Activated naive CD4-positive, alpha-beta T cell treated with Interleukin-2 at 50 U/mL for 16 hours (primary cell): Measurements from ENCODE around the gene PAK6.

Source experiments
- DNase-seq: peaks from one replicate; pipeline ENCODE4 v3.0.0-alpha.2; 2020

Gene PAK6

GRCh38 chr15:40293905-40294895 lies 55.3 kb downstream of the PAK6 start:
- no peak for DNase-seq

DNA sequence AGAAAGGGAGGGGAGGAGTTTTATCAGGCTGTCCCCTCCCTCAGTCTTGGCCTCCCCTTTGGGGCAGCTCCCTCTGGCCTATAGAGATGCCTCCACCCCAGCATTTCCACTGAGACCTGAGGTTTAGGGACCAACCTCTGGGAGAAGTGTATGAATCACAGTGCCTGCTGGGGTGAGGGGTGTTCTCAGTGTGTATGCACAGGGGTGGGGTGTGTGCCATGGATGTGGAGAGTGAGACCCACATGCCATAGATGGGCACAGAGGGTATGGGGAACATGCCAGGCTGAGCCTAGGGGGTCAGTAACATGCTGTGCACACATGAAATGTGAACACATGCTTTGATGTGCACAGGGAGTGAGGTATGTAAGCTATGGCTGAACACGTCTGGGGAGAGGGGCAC lies 56.4 kb downstream of the PAK6 start:
- no peak for DNase-seq

DNA sequence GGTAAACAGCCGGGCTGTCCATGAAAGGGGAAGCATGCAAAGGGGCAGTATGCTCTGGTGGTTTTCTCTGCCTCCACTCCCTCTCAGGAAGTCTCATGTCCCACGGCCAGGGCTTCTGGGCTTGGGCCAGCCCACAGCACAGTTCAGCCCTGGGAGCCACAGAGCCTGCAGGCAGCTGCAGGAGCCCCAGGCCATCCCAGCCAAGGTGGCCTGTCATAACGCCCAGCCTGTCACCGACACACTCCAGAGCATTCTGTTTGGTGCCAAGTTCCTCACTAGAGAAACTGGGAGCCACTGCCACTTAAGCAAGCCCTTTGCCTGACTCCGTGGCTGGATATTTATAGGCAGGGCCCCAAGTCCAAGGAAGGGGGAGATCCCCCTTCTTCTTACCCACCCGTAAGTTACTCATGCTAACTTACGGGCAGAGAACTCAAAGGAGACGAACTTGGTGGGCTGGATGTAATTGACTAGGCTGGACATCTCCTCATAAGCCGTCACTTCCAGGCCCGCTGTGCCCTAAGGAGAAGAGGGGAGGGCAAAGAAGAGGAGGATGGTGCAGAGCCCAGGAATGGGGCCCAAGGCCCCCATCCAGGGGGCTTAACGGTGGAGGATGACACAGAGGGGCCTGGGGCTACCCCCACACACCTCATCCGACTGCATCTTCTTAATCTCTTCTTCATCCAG lies 57.2 kb downstream of the PAK6 start:
- DNase-seq, result no peak

DNA sequence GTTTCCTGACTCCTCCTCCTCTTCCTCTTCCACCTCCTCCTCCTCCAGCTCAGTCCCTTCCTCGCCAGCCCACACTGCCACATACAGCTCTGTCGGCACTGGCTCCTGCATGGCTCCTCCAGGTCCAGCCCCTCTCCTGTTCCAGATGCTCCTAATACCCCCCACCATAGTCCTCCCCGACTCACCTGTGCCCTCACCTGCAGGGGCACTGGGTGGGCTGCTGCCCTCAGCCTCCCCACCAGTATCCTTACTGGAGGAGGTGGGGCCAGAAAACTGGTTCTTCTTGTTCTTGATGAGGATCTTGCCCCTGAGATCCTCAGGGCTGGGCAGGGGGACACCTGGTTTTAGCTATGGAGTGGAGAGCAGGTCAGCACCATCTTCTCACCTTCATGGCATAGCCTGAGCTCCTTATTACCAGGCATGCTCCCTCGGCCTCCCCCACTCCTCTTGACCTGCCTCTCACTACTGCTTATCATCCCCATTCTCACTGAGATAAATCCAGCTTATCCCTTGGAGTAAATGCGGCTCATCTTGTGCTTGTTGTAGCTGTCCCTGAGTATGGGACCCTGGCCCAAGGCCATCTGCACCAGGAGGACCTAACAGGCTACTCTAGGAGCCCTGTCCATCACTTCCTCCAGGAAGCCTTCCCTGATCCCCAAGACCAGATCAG lies 57.8 kb downstream of the PAK6 start:
- no peak for DNase-seq

DNA sequence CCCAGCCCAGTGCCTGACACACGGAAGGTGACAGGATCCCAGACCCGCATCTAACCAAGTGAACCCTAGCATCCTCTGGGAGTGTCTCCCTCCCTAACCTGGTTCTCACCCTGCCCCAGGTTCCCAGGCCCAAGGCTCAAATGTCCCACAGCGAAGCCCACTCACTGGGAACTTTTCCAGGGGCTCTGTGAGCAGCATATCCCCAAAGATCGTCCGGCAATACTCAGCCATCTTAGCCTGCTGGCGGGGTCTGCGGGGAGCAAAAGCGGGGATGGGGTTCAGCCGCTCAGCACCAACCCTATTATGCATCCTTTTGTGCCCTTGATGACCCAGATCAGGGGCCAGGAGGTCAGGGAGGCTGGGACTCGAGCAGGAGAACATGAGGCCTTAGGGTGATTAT lies 58.5 kb downstream of the PAK6 start:
- DNase-seq, result no peak

GRCh38 chr15:40298216-40298935 lies 59.5 kb downstream of the PAK6 start:
- DNase-seq, result no peak

- DNase-seq, result no peak
Measured at GRCh38 chr15:40300367-40300766, 61.5 kb downstream of the PAK6 start.

- DNase-seq, result no peak
Measured at GRCh38 chr15:40300771-40301170, 61.9 kb downstream of the PAK6 start.

GRCh38 chr15:40301467-40302179 lies 62.8 kb downstream of the PAK6 start:
- no peak for DNase-seq

DNA sequence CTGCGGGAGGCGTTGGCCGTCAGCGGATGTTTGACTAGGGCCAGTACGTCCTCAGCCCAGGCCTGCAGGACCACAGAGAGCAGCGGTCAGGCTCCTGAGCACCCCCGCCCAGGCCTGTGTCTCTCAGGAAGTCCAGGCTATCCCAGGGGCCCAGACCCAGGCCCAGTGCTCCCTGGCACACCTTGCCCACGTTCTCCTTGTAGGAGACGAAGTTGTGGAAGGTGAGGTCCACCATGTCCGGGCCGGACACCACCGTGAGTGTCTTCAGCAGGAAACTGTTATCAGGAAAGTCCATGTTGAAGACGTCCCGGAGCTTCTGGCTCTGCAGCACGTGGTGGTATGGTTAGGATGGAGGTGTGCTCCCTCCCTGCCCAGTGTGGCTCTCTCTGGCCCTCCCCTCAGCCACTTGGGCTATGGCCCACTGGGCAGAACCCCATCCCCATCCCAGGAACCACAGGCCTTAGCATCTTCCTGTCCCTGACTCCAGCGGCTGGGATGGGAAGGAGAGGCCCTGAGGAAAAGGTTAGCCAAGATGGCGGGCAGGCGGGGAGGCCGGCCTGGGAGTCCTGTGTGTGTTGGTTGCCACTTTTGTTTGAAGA lies 63.5 kb downstream of the PAK6 start:
- DNase-seq, result no peak

DNA sequence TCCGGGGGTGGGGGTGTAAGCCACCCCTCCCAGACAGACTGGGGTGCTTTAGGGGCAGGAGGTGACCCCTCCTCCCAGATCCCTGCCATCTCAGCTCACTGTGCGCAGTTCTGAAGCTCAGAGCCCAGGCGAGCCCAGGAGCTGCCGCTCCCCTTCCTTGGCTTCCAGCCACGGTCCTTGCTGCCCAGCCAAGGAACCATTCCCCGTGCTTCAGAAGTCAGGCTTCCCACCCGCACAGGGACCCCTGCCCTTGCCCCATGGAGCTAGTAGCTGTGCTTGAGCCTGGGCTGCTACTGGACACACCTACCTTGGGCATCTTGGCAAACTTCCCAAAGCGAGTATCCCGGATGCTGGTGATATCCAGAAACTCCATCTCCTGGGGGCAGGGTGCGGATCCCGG lies 64.1 kb downstream of the PAK6 start:
- DNase-seq, result no peak

- DNase-seq, result no peak
Measured at GRCh38 chr15:40303576-40303975, 64.7 kb downstream of the PAK6 start.

- DNase-seq, result no peak
Measured at GRCh38 chr15:40305281-40305680, 66.4 kb downstream of the PAK6 start.

DNA sequence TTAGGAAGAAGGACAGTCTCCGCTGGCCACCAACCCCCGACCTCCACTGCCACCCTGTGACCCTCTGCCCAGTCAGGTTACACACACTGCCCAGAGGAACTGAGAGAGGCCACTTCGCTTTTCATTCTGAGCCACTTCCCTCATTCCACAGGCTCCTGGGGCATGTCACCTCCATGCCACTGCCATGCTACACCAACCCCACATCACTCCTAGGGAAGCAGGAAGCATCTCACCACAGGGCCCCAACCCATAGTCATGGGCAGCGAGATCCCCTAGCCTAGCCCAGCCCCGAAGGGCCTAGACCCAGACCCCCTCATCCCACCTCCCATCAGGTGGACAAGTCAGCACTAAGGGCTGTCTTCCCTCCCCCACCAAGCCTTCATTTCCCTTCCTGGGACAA lies 67.5 kb downstream of the PAK6 start:
- no peak for DNase-seq

GRCh38 chr15:40306908-40307307 lies 68.0 kb downstream of the PAK6 start:
- peak; percentile 18 for DNase-seq

- peak; percentile 71 for DNase-seq
Measured at GRCh38 chr15:40307421-40308211, 68.8 kb downstream of the PAK6 start, which contains the start of gene PLCB2. Gene PLCB2, minus strand, starts transcription at chr15:40307935. Its CDS starts 263 bp downstream, at chr15:40307672.

GRCh38 chr15:40309344-40309862 lies 70.5 kb downstream of the PAK6 start:
- DNase-seq, result no peak

GRCh38 chr15:40310001-40310959 lies 71.4 kb downstream of the PAK6 start:
- DNase-seq, result peak; percentile 57

DNA sequence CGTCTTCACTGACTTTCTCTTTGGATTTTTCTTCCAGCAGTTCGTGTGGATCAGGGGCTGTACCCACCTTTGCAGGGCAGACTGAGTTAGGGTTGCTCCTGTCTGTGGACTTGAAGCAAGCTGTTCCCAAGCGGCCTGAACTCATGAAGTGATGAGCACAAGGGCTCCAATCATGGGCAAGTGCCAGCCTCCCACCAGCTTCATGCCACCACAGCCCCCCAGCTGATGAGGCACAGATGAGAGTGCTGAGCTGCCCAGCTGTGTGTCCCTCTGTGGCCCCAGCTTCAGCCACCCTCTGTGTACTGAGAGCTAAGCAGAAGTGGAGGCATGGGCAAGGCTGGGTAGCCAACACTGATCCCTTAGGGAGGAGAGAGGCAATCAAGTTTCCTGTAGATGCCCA lies 72.1 kb downstream of the PAK6 start:
- no peak for DNase-seq
